Caco-2 (cell line): ENCODE measurements around the gene ENTPD8. TPM values are rescaled to one million over a fixed set of nuclear protein-coding genes. Genes with fewer than 3 reads are reported as not detected.

Experiments
- BruUV-seq: library from RNA; stranded (reverse); fragments of 400-500 nt; replicated peaks from 2 replicates; lab custom pipeline; 2021; lab: Mats Ljungman, UMichigan
- CTCF ChIA-PET: fragments of 300-600 bp; sonication (Branson Sonifier 250); formaldehyde crosslinking; loops from one replicate; lab custom pipeline; 2022; ENCODE audit warnings: antibody characterized with exemption; lab: Charles Lee
- POLR2A ChIA-PET: fragments of 300-600 bp; sonication (Branson Sonifier 250); formaldehyde crosslinking; loops from one replicate; lab custom pipeline; 2022; ENCODE audit warnings: antibody characterized with exemption; lab: Charles Lee
- DNase-seq, 2 experiments: peaks; one replicate each; pipeline versions ENCODE4 v3.0.0 to v3.0.0-alpha.2; 2020 to 2022
- H3K27me3 ChIP-seq: replicated peaks from 2 replicates; pipeline ENCODE4 v1.6.0; 2011; ENCODE audit warnings: low read length; ENCODE audit not compliant: control insufficient read depth, insufficient read depth
- H3K36me3 ChIP-seq: 2 replicates; pipeline ENCODE4 v1.5.1; 2011; ENCODE audit warnings: low read length; ENCODE audit not compliant: control insufficient read depth, insufficient read depth
- H3K4me1 ChIP-seq: fragments of 250-450 bp; sonication (Bioruptor Pico); 2 replicates; pipeline ENCODE4 v1.5.1; 2020; ENCODE audit warnings: mild to moderate bottlenecking
- H3K4me3 ChIP-seq: 2 replicates; pipeline ENCODE4 v1.5.1; 2011; ENCODE audit warnings: low read depth, mild to moderate bottlenecking, control low read depth, low read length
- H3K9me3 ChIP-seq: fragments of 250-450 bp; sonication (Bioruptor Pico); 2 replicates; pipeline ENCODE4 v1.5.1; 2020; ENCODE audit warnings: mild to moderate bottlenecking, moderate library complexity
- H3K27ac Mint-ChIP-seq: one replicate; pipeline ENCODE4 v1.8.0; 2022; ENCODE audit warnings: mixed read lengths; ENCODE audit not compliant: unreplicated experiment
- H3K27me3 Mint-ChIP-seq: one replicate; pipeline ENCODE4 v1.8.0; 2022; ENCODE audit warnings: mixed read lengths; ENCODE audit not compliant: insufficient read depth, unreplicated experiment
- H3K36me3 Mint-ChIP-seq: one replicate; pipeline ENCODE4 v1.8.0; 2022; ENCODE audit warnings: mild to moderate bottlenecking, mixed read lengths; ENCODE audit not compliant: insufficient read depth, unreplicated experiment
- H3K4me1 Mint-ChIP-seq: one replicate; pipeline ENCODE4 v1.8.0; 2022; ENCODE audit warnings: low read depth, mixed read lengths; ENCODE audit not compliant: unreplicated experiment
- H3K4me3 Mint-ChIP-seq: one replicate; pipeline ENCODE4 v1.8.0; 2022; ENCODE audit warnings: mild to moderate bottlenecking, moderate library complexity, mixed read lengths; ENCODE audit not compliant: unreplicated experiment
- H3K9me3 Mint-ChIP-seq: one replicate; pipeline ENCODE4 v1.8.0; 2022; ENCODE audit warnings: mixed read lengths; ENCODE audit not compliant: unreplicated experiment
- intact Hi-C: fragments of 100-400 bp; cut with micrococcal nuclease; formaldehyde crosslinking; loops from one replicate; pipeline ENCODE4 v1.10.0; 2022; ENCODE audit not compliant: unreplicated experiment
- total RNA-seq: library from RNA; stranded (reverse); gene quantifications from 2 replicates; pipeline ENCODE4 v1.2.3, GENCODE V29; 2022
- TF ChIP-seq, protein P1 (sequence below), 2 experiments: fragments of 200-600 bp in 1 of 2; IDR thresholded peaks; 1 replicate in 1 of 2; 2 replicates in 1 of 2; pipeline versions ENCODE4 v1.5.1 to v1.8.0; 2011 to 2022; ENCODE audit warnings: antibody characterized with exemption in 1 of 2, control low read depth in 1 of 2, inconsistent platforms in 1 of 2, low read depth in 1 of 2, low read length in 1 of 2, mild to moderate bottlenecking in 1 of 2, moderate library complexity in 1 of 2; ENCODE audit not compliant: insufficient read depth in 1 of 2, severe bottlenecking in 1 of 2, unreplicated experiment in 1 of 2

The ENTPD8 gene
- total RNA-seq, 1 experiment from 2014 or later: 8.6 TPM

DNA sequence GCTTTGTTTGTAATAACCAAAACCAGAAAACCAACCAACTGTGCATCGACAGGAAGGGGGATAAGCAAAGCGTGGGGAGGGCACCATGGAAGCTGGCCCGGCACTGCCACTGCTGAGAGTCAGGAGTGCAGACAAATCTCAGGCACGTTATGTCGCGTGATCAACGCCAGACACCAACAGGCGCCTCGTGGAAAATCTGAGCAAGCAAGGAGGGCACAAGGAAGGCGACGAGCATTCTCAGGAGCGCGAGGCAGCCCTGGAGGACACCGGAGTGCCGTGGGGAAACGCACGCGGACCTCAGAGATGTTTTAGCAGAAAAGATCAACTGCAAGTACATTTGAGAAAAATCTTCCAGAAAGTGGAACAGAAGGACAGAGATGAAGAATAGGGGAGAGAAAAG, 33.1 kb upstream of the ENTPD8 start:
- Mint-ChIP-seq H3K36me3 (peaks cover 4% of the 10 kb centered on the region), H3K9me3 (peaks cover 35% of the 10 kb centered on the region), H3K27ac (no peak overlapping the region), H3K27me3 (no peaks in the 10 kb centered on the region), H3K4me3 (no peak overlapping the region), H3K4me1 (peaks cover 2% of the 10 kb centered on the region)
- CTCF ChIA-PET: no interaction called here
- no peaks in the 10 kb centered on the region for H3K36me3 ChIP-seq
- POLR2A ChIA-PET: interaction anchor here (0.6 kb wide), 1 partner anchor 15 kb away, joined by 8 read pairs; no protein-coding TSS in a partner anchor
- no peak overlapping the region for H3K4me3 ChIP-seq
- intact Hi-C loops: no loop called here
- H3K9me3 ChIP-seq: peaks cover 23% of the 10 kb centered on the region
- H3K4me1 ChIP-seq: peaks cover 7% of the 10 kb centered on the region; the same call in 1 of the 2 replicates
- TF ChIP-seq, protein P1, sequence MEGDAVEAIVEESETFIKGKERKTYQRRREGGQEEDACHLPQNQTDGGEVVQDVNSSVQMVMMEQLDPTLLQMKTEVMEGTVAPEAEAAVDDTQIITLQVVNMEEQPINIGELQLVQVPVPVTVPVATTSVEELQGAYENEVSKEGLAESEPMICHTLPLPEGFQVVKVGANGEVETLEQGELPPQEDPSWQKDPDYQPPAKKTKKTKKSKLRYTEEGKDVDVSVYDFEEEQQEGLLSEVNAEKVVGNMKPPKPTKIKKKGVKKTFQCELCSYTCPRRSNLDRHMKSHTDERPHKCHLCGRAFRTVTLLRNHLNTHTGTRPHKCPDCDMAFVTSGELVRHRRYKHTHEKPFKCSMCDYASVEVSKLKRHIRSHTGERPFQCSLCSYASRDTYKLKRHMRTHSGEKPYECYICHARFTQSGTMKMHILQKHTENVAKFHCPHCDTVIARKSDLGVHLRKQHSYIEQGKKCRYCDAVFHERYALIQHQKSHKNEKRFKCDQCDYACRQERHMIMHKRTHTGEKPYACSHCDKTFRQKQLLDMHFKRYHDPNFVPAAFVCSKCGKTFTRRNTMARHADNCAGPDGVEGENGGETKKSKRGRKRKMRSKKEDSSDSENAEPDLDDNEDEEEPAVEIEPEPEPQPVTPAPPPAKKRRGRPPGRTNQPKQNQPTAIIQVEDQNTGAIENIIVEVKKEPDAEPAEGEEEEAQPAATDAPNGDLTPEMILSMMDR (IDR thresholded peaks at IDR 0.05; ENCODE audit: insufficient read depth in 1 of 2, low read depth in 1 of 2, low read length in 1 of 2, severe bottlenecking in 1 of 2, unreplicated experiment in 1 of 2): no peak
- DNase-seq: no peak
- H3K27me3 ChIP-seq: no peaks in the 10 kb centered on the region
- BruUV-seq: no TSS peak

DNA sequence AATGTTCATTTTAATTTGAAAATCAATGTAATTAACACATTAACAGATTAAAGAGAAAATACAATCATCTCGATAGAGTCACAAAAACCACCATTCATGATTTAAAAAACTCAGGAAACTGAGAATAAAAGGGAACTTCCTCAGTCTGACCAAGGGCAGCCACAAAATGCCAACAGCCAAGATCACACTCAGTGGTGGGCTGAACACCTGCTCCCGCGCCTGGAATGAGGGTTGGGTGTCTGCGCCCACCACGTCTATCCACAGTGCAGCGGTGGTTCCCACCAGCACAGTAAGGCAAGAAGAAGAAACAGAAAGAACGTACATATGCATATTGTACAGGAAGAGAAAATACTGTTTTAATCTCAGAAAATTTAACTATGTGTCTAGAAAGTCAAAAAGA, 29.6 kb upstream of the ENTPD8 start:
- Mint-ChIP-seq H3K4me3 (no peak overlapping the region), H3K27ac (no peak overlapping the region), H3K4me1 (no peaks in the 10 kb centered on the region), H3K36me3 (no peaks in the 10 kb centered on the region), H3K27me3 (no peaks in the 10 kb centered on the region), H3K9me3 (peaks cover 26% of the 10 kb centered on the region)
- Histone ChIP-seq H3K36me3 (no peaks in the 10 kb centered on the region), H3K4me3 (no peak overlapping the region), H3K27me3 (no peaks in the 10 kb centered on the region), H3K4me1 (no peaks in the 10 kb centered on the region), H3K9me3 (peaks cover 18% of the 10 kb centered on the region)
- ChIA-PET POLR2A (no interaction called here), CTCF (no interaction called here)
- intact Hi-C loops: no loop called here
- TF ChIP-seq, protein P1 (IDR thresholded peaks at IDR 0.05; ENCODE audit: insufficient read depth in 1 of 2, low read depth in 1 of 2, low read length in 1 of 2, severe bottlenecking in 1 of 2, unreplicated experiment in 1 of 2): no peak
- no peak for DNase-seq
- no TSS peak for BruUV-seq

- H3K36me3 ChIP-seq: no peaks in the 10 kb centered on the region
- H3K9me3 Mint-ChIP-seq: peaks cover 3% of the 10 kb centered on the region
- H3K27me3 Mint-ChIP-seq: no peaks in the 10 kb centered on the region
- no peak overlapping the region for H3K27ac Mint-ChIP-seq
- DNase-seq: no peak
- BruUV-seq: no TSS peak
- H3K4me1 Mint-ChIP-seq: no peaks in the 10 kb centered on the region
- ChIA-PET POLR2A (no interaction called here), CTCF (no interaction called here)
- H3K27me3 ChIP-seq: no peaks in the 10 kb centered on the region
- TF ChIP-seq, protein P1 (IDR thresholded peaks at IDR 0.05; ENCODE audit: insufficient read depth in 1 of 2, low read depth in 1 of 2, low read length in 1 of 2, severe bottlenecking in 1 of 2, unreplicated experiment in 1 of 2): no peak
- H3K4me3 Mint-ChIP-seq: no peak overlapping the region
- intact Hi-C loops: no loop called here
- H3K4me1 ChIP-seq: no peaks in the 10 kb centered on the region
- peaks cover under 1% of the 10 kb centered on the region; the same call in 1 of the 2 replicates for H3K9me3 ChIP-seq
- no peak overlapping the region for H3K4me3 ChIP-seq
- no peaks in the 10 kb centered on the region for H3K36me3 Mint-ChIP-seq
Measured at GRCh38 chr9:137467896-137468295, 26.7 kb upstream of the ENTPD8 start.
